Fibroblast of mammary gland (primary cell): ENCODE results near the gene KIF4B.
"Not testable (repeated sequence)": the region's sequence is repeated elsewhere in the genome, so short reads cannot be mapped to it uniquely, and the experiment has no call there.

ENCODE experiments used
- DNase-seq: peaks from one replicate; pipeline ENCODE4 v3.0.0-alpha.2; 2010; ENCODE audit warnings: low read depth
- H3K4me3 ChIP-seq: 2 replicates; pipeline ENCODE4 v1.5.1; 2011; ENCODE audit warnings: low read depth, mild to moderate bottlenecking, low read length, moderate library complexity; ENCODE audit not compliant: control insufficient read depth
- TF ChIP-seq, protein P1 (sequence below): conservative IDR thresholded peaks from 2 replicates; pipeline ENCODE4 v1.5.1; 2011; ENCODE audit warnings: low read depth, low read length, inconsistent platforms; ENCODE audit not compliant: control insufficient read depth, insufficient read depth

Gene KIF4B

DNA sequence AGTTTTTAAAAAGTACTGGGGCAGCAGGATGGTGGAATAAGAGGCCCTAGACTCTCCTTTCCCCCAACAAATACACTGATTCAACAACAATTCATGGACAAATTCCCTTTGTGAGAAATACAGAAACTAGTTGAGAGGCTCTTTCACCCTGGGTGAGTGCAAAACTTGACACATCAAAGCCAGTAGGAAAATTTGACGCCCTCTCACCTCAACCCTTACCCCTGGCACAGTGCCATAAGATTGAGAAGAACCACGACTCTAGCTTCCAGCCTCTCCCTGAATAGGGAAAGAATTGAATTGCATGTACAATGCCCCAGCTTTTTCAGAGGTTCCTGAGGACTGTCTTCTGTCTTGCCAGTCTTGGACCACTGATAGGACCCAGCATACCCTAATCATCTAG, 12.3 kb downstream of the KIF4B start:
- TF ChIP-seq, protein P1, sequence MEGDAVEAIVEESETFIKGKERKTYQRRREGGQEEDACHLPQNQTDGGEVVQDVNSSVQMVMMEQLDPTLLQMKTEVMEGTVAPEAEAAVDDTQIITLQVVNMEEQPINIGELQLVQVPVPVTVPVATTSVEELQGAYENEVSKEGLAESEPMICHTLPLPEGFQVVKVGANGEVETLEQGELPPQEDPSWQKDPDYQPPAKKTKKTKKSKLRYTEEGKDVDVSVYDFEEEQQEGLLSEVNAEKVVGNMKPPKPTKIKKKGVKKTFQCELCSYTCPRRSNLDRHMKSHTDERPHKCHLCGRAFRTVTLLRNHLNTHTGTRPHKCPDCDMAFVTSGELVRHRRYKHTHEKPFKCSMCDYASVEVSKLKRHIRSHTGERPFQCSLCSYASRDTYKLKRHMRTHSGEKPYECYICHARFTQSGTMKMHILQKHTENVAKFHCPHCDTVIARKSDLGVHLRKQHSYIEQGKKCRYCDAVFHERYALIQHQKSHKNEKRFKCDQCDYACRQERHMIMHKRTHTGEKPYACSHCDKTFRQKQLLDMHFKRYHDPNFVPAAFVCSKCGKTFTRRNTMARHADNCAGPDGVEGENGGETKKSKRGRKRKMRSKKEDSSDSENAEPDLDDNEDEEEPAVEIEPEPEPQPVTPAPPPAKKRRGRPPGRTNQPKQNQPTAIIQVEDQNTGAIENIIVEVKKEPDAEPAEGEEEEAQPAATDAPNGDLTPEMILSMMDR: no peak
- no peak for DNase-seq
- no peak overlapping the region for H3K4me3 ChIP-seq

DNA sequence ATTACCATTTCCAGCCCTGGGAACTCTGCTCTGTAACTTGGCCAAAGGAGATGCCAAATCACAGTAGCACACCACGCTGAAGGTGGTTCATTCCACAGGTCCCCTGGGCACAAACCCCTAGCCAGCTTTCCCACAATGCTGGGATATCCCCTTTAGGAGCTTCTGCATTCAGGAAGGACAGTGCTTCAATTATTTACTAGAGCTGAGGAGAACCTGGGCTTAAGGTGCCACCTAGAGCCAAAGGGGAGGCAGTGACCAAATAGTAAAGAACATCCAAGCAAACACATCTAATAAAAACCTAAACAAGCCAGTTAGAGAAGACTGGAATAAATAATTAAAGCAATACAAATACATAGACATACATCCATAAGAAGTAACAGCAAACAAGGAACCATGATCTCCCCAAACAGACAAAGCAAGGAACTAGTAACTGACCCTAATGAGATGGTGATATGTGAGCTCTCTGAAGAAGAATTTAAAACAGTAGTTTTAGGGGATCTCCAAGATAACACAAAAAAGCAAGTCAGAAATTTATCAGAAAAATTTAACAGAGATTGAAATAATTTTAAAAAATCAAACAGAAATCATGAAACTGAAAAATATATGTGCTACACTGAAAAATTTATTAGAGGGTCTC, 14.6 kb downstream of the KIF4B start:
- no peak overlapping the region for H3K4me3 ChIP-seq
- no peak for DNase-seq
- TF ChIP-seq, protein P1: peak; percentile 1

DNA sequence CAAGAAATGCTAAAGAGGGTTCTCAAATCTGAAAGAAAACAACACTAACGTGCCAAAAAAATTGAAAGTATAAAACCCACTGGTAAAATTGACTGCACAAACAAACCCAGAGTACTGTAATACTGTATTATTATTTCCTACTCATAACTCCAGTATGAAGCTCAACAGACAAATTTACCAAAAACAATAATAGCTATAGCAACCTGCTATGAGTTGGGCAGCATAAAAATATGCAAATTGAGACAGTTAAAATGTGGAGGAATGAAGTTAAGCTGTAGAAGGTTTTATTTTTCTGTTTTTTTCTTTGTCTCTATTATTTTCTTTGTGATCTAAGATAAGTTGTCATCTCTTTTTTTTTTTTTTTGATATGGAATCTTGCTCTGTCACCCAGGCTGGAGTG, 15.7 kb downstream of the KIF4B start:
- no peak overlapping the region for H3K4me3 ChIP-seq
- TF ChIP-seq, protein P1: no peak
- no peak for DNase-seq

DNA sequence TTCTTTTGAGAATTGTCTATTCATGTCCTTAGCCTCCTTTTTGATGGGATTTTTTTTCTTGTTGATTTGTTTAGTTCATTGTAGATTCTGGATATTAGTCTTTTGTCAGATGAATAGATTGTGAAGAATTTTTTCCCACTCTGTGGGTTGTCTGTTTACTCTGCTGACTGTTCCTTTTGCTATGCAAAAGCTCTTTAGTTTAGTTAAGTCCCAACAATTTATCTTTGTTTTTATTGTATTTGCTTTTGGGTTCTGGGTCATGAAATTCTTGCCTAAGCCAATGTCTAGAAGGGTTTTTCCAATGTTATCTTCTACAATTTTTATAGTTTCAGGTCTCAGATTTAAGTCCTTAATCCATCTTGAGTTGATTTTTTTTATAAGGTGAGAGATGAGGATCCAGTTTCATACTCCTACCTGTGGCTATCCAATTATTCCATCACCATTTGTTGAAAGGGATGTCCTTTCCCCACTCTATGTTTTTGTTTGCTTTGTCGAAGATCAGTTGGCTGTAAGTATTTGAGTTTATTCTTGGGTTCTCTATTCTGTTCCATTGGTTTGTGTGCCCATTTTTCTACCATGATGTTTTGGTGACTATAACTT, 20.7 kb downstream of the KIF4B start:
- not testable (repeated sequence) for DNase-seq, H3K4me3 ChIP-seq

DNA sequence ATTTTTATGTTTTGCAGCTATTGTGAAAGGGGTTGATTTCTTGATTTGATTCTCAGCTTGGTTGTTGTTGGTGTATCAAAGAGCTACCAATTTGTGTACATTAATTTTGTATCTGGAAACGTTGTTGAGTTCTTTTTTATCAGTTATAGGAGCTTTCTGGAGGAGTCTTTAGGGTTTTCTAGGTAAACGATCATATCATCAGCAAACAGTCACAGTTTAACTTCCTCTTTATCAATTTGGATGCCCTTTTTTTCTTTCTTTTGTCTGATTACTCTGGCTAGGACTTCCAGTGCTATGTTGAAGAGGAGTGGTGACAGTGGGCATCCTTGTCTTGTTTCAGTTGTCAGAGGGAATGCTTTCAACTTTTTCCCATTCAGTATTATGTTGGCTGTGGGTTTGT, 21.5 kb downstream of the KIF4B start:
- H3K4me3 ChIP-seq, DNase-seq: not testable (repeated sequence)

DNA sequence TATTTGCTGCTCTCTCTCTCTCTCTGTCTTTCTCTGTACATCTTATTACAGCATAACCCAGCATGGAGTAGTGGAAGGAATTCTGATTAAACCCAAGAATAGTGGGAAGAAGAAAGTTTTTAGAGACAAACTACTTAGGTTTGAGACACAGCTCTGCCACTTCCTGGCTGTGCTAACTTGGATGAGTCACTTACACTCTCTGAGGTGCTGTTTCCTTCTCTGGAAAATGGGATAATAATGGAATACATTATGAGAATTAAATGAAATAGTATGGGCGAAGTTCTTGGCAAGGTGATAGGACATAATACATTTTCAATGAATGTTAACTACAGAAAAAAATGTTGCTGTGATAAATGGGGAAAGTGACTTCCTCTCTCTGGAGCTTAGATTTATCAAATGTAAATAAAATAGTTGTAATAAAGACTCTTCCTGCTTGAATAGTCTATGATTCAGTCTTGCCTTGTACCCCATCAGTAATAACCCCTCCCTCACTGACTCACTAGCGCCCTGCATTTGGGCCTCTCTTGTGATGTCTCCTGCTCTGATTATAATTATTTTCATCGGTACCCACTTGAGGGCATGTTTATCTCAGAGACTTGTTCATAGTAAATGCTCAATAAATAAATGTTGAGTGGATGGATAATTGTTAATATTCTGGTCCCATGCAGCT, 27.6 kb downstream of the KIF4B start:
- no peak for DNase-seq

DNA sequence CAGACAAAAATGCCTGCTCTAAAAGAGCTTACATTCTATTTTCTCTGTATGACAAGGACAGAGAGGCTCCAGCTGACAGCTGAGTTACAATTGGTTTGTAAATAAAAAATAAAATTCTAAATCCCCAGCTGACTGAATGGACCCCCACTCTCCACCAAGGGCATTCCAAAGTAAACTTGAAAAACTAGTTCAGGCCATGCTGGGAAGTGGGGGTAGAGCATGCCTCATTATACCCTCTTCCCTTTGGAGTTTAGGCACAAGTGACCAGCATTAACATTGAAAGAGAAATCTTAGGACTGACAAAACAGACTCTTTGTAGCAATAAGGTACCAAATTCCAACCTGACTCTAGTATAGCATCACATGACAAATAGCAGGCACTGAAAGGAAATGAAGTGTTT, 31.0 kb downstream of the KIF4B start:
- DNase-seq: no peak
- no peak overlapping the region for H3K4me3 ChIP-seq
- TF ChIP-seq, protein P1: no peak

More for the DNA sequence above, 27.6 kb downstream of the KIF4B start:
- TF ChIP-seq, protein P1: no peak
- no peak overlapping the region for H3K4me3 ChIP-seq
